HG03095 (cell line): ENCODE results near the gene CPSF4.
"Not testable (repeated sequence)": the region's sequence is repeated elsewhere in the genome, so short reads cannot be mapped to it uniquely, and the experiment has no call there.

Experiments
- ATAC-seq: cut with Tn5 transposase; IDR thresholded peaks from one replicate; pipeline ENCODE4 v1.9.1; 2021; ENCODE audit warnings: moderate library complexity; ENCODE audit not compliant: unreplicated experiment

Gene CPSF4

GRCh38 chr7:99478464-99479440 lies 40.0 kb downstream of the CPSF4 start:
- ATAC-seq: no peak

DNA sequence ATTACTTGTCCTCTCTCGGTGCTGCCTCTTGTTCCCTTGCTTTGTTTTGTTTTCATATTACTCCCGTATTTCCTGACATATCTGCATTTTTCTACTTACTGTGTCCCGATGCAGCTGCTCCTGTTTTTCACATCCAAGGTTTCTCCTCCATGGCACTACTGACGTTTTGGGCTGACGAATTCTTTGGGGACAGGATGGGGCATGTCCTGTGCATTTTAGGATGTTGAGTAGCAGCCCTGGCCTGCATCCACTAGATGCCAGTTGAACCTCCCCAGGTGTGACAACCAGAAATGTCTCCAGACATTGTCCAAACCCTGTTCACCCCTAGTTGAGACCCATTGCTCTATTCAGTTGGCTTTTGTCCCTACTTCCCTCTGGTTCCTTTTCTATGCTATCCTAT lies 46.4 kb downstream of the CPSF4 start:
- no peak for ATAC-seq

DNA sequence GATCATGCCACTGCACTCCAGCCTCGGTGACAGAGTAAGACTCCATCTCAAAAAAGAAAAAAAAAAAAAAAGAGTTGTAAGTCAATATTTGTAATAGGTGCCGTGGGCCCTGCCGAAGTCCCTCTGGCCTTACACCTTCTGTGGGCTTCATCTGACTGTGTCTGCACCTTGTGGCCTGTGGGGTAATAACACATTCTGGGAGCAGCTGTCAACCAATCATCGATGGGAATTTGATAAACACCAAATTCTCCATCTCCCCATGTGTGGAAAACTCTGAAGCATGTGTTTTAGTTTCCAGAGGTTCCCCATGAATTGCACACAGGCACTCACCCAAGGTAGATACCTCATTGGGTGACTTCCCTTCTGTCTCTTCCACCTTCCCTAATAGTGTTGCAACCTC lies 50.5 kb downstream of the CPSF4 start:
- no peak for ATAC-seq

GRCh38 chr7:99490878-99491277 lies 52.1 kb downstream of the CPSF4 start:
- ATAC-seq: no peak

GRCh38 chr7:99493823-99494222 lies 55.1 kb downstream of the CPSF4 start:
- no peak for ATAC-seq

DNA sequence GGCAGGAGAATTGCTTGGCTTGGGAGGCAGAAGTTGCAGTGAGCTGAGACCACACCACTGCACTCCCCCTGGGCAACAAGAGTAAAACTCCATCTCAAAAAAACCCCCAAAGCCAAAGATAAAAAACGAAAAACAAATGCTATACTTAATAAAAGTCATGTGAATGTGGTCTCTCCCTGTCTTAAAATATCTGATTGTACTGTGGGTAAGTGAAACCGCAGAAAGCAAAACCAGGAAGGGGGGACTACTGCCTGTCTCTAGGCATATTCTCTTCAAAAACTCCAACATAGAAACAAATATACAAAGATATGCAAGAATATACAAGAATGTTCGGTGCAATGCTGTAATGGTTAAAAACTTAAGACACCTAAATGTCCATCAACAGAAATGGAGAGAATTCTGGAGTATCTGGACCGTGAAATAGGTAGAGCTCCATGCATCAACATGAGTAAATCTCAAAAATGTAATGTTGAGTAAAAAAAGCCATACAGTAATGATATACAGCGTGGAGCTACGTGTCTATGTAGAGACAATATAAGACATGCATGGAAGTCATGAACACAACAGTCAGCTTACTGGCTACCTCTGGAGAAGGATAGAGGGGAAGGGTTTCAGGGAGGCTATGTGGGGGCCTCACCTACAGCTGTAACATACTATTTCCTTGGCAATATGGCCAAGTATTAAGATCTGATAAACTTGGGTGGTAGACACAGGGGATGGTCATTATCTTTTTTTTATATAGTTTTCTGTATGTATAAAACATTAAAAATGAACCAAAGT lies 59.2 kb downstream of the CPSF4 start:
- ATAC-seq: no peak

DNA sequence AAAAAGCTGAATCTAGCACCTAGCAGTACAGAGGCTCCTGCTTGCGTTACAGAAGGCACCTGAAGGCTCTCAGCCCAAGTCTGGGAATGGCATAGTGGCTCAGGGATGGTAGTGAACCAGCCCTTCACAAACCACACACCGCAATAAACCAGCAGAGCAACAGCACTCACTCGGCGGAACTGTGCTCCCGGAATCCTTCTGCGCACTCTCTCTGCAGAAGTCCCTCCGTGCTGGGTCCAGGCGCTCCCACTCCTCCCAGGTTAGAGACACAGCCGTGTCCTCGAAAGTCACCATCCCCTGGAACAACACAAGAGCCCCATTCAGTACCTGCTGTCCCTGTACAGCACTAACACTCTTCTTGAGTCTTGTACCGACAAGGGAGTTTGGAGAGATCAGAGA lies 59.8 kb downstream of the CPSF4 start:
- ATAC-seq: no peak

GRCh38 chr7:99499371-99499720 lies 60.6 kb downstream of the CPSF4 start:
- peak; percentile 18 for ATAC-seq

GRCh38 chr7:99499721-99500636 lies 61.2 kb downstream of the CPSF4 start, which contains the start of gene ZNF394:
ZNF394 (minus strand) TSS chr7:99500281; CDS start chr7:99500093, 188 bp downstream.
- peak; percentile 38 for ATAC-seq

GRCh38 chr7:99500637-99501009 lies 61.9 kb downstream of the CPSF4 start:
- ATAC-seq: no peak

GRCh38 chr7:99501236-99501635 lies 62.5 kb downstream of the CPSF4 start:
- not testable (repeated sequence) for ATAC-seq

DNA sequence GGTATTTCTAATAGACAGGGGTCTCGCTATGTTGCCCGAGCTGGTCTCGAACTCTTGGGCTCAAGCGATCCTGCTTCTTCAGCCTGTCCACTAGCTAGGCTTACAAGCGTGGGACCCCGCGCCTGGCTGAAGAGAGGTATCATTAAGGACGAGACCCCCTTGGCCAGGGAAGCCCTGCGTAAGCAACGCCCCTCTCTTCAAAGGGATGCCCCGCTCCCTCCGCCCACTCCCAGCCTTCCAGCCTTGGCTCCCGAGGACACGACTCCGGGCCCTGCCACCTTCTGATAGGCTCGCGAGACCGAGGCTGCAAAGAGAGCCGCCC lies 65.5 kb downstream of the CPSF4 start:
- no peak for ATAC-seq

GRCh38 chr7:99504603-99505323 lies 66.0 kb downstream of the CPSF4 start, which contains the start of gene ZKSCAN5:
ZKSCAN5 (plus strand) TSS chr7:99504662; CDS start chr7:99506045, 1,383 bp downstream.
- ATAC-seq: peak; percentile 81

DNA sequence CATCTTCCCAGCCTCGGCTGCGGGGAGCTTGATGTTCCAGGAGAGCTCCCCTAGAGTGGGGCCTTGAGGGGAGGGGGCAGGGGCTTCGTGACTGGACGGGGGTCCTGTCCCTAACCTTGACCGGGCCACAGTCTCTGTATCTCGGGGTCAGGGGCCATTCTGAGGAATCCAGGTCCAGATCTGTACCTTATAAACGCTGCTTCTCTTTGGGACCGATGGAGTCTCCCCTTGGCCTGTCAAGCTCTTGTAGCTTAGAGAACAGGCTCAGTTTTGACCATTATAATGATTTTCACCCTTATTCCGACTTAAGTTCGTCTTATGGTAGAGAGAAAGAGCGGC lies 66.5 kb downstream of the CPSF4 start:
- ATAC-seq: no peak
